A549 (cell line): ENCODE measurements around the gene MARCO. TPM values are rescaled to one million over a fixed set of nuclear protein-coding genes. Genes with fewer than 3 reads are reported as not detected.

Experiments
- ATAC-seq, 2 experiments: fragments of 200-7000 bp in 1 of 2; fragments of >200 bp in 1 of 2; cut with Nextera tagmentation in 1 of 2; cut with Tn5 transposase in 1 of 2; 3 replicates each; pipeline versions ENCODE4 v1.8.0 to v1.9.1; 2018 to 2020; ENCODE audit warnings: mild to moderate bottlenecking in 1 of 2, moderate library complexity in 1 of 2
- CTCF ChIA-PET: fragments of 300-600 bp; sonication (Branson Sonifier 250); formaldehyde crosslinking; extraction: SDS; loops from one replicate; lab custom pipeline; 2021; ENCODE audit warnings: antibody characterized with exemption, inconsistent platforms; lab: Yijun Ruan, JAX
- POLR2A ChIA-PET: fragments of 350-600 bp; formaldehyde crosslinking; extraction: SDS; loops from one replicate; lab custom pipeline; 2021; ENCODE audit warnings: antibody characterized with exemption, inconsistent platforms; lab: Yijun Ruan, JAX
- DNase-seq, 2 experiments: peaks; one replicate each; pipeline versions ENCODE4 v3.0.0 to v3.0.0-alpha.2; 2011 to 2016; ENCODE audit warnings: low read depth in 1 of 2, low spot score in 1 of 2
- FAIRE-seq: peaks from 2 replicates; lab custom pipeline; 2011; peaks lifted over from hg19 to GRCh38; lab: Jason Lieb, UNC
- H3K27ac ChIP-seq, 2 experiments: fragments of >200 bp; sonication (Bioruptor Twin); formaldehyde crosslinking; 3 replicates each; pipeline ENCODE4 v1.5.1; 2016 to 2017
- H3K4me1 ChIP-seq: fragments of >200 bp; sonication (Bioruptor Twin); formaldehyde crosslinking; 3 replicates; pipeline ENCODE4 v1.6.1; 2016
- H3K4me2 ChIP-seq: fragments of >200 bp; sonication (Bioruptor Twin); formaldehyde crosslinking; 3 replicates; pipeline ENCODE4 v1.6.1; 2016
- H3K4me3 ChIP-seq: fragments of >200 bp; sonication (Bioruptor Twin); formaldehyde crosslinking; 3 replicates; pipeline ENCODE4 v1.5.1; 2016
- H3K9me3 ChIP-seq: fragments of >200 bp; sonication (Bioruptor Twin); formaldehyde crosslinking; 3 replicates; pipeline ENCODE4 v1.6.1; 2016
- BHLHE40 ChIP-seq: IDR thresholded peaks from 2 replicates; pipeline ENCODE4 v1.6.1; 2012; ENCODE audit warnings: low read depth, low read length, inconsistent platforms
- CBX2 ChIP-seq: fragments of 200-600 bp; sonication (generic); IDR thresholded peaks from 2 replicates; pipeline ENCODE4 v1.6.1; 2016; ENCODE audit warnings: low read depth, mild to moderate bottlenecking, borderline replicate concordance
- CEBPB ChIP-seq, 2 experiments: fragments of >200 bp in 1 of 2; sonication (Bioruptor Twin) in 1 of 2; formaldehyde crosslinking in 1 of 2; IDR thresholded peaks; 2 replicates each; pipeline ENCODE4 v1.6.1; 2012 to 2016
- CHD2 ChIP-seq: fragments of 150-350 bp; IDR thresholded peaks from 2 replicates; pipeline ENCODE4 v1.6.1; 2014; ENCODE audit warnings: low read length; ENCODE audit not compliant: partially characterized antibody
- EHMT2 ChIP-seq: fragments of 200-600 bp; sonication (generic); IDR thresholded peaks from 2 replicates; pipeline ENCODE4 v1.6.1; 2016; ENCODE audit warnings: antibody characterized with exemption, low read depth, mild to moderate bottlenecking, moderate library complexity
- FOSB ChIP-seq: fragments of 250-450 bp; sonication (Bioruptor Pico); IDR thresholded peaks from 2 replicates; pipeline ENCODE4 v1.5.0; 2020; ENCODE audit warnings: mild to moderate bottlenecking, moderate library complexity
- FOSL2 ChIP-seq, 2 experiments: fragments of 450-650 bp in 1 of 2; fragments of >200 bp in 1 of 2; sonication (Bioruptor Twin) in 1 of 2; formaldehyde crosslinking; IDR thresholded peaks; 2 replicates each; pipeline versions ENCODE4 v1.5.0 to v1.6.1; 2016 to 2020; ENCODE audit warnings: mild to moderate bottlenecking in 1 of 2, moderate library complexity in 1 of 2
- GATA3 ChIP-seq: IDR thresholded peaks from 2 replicates; pipeline ENCODE4 v1.6.1; 2012; ENCODE audit warnings: borderline replicate concordance
- HEYL ChIP-seq: fragments of 250-450 bp; sonication (Bioruptor Pico); IDR thresholded peaks from 2 replicates; pipeline ENCODE4 v1.8.0; 2021; ENCODE audit warnings: mild to moderate bottlenecking, moderate library complexity
- JUN ChIP-seq, 2 experiments: fragments of >200 bp; sonication (Bioruptor Twin); formaldehyde crosslinking; IDR thresholded peaks; 2 replicates in 1 of 2; 3 replicates in 1 of 2; pipeline ENCODE4 v1.6.1; 2016 to 2017
- JUNB ChIP-seq: fragments of >200 bp; sonication (Bioruptor Twin); formaldehyde crosslinking; IDR thresholded peaks from 2 replicates; pipeline ENCODE4 v1.6.1; 2016
- KDM1A ChIP-seq: fragments of 200-600 bp; sonication (generic); IDR thresholded peaks from 2 replicates; pipeline ENCODE4 v1.6.1; 2016; ENCODE audit warnings: low read depth, mild to moderate bottlenecking
- MAFK ChIP-seq: fragments of 450-650 bp; IDR thresholded peaks from 2 replicates; pipeline ENCODE4 v1.6.1; 2014; ENCODE audit not compliant: partially characterized antibody
- MYC ChIP-seq: IDR thresholded peaks from 2 replicates; pipeline ENCODE4 v1.6.1; 2012; ENCODE audit warnings: mild to moderate bottlenecking, inconsistent platforms, low read length, improper control_type of control experiment, borderline replicate concordance
- NFE2L2 ChIP-seq: fragments of 150-350 bp; conservative IDR thresholded peaks from 2 replicates; pipeline ENCODE4 v1.6.1; 2014; ENCODE audit warnings: low read length
- NPAS2 ChIP-seq: fragments of 250-450 bp; sonication (Bioruptor Pico); IDR thresholded peaks from 2 replicates; pipeline ENCODE4 v1.8.0; 2022; ENCODE audit warnings: mild to moderate bottlenecking, moderate library complexity, borderline replicate concordance
- PHF8 ChIP-seq: fragments of 200-600 bp; sonication (generic); IDR thresholded peaks from 2 replicates; pipeline ENCODE4 v1.6.1; 2016; ENCODE audit warnings: low read depth, mild to moderate bottlenecking, antibody characterized with exemption, moderate library complexity, borderline replicate concordance
- POLR2AphosphoS2 ChIP-seq: conservative IDR thresholded peaks from 2 replicates; pipeline ENCODE4 v1.6.1; 2012; ENCODE audit warnings: low read length, improper control_type of control experiment, inconsistent platforms
- RARB ChIP-seq: fragments of 250-450 bp; sonication (Bioruptor Pico); IDR thresholded peaks from 2 replicates; pipeline ENCODE4 v1.8.0; 2021; ENCODE audit warnings: mild to moderate bottlenecking, moderate library complexity
- RFX5 ChIP-seq: fragments of 450-650 bp; IDR thresholded peaks from 2 replicates; pipeline ENCODE4 v1.7.1; 2014; ENCODE audit warnings: antibody characterized with exemption, mild to moderate bottlenecking, moderate library complexity
- RNF2 ChIP-seq: fragments of 200-600 bp; sonication (generic); IDR thresholded peaks from 2 replicates; pipeline ENCODE4 v1.6.1; 2016; ENCODE audit warnings: low read depth, mild to moderate bottlenecking, antibody characterized with exemption, moderate library complexity, borderline replicate concordance
- SMC3 ChIP-seq: fragments of >200 bp; sonication (Bioruptor Twin); formaldehyde crosslinking; IDR thresholded peaks from 3 replicates; pipeline ENCODE4 v1.6.1; 2018; ENCODE audit warnings: inconsistent platforms
- TFCP2L1 ChIP-seq: fragments of 250-450 bp; sonication (Bioruptor Pico); IDR thresholded peaks from 2 replicates; pipeline ENCODE4 v1.5.0; 2021; ENCODE audit warnings: mild to moderate bottlenecking
- ZFP36 ChIP-seq: fragments of 450-650 bp; IDR thresholded peaks from 2 replicates; pipeline ENCODE4 v1.6.1; 2014; ENCODE audit warnings: borderline replicate concordance; ENCODE audit not compliant: partially characterized antibody
- ZSCAN20 ChIP-seq: fragments of 250-450 bp; sonication (Bioruptor Pico); IDR thresholded peaks from 2 replicates; pipeline ENCODE4 v1.8.0; 2022; ENCODE audit warnings: mild to moderate bottlenecking, moderate library complexity
- WGBS: methylation state at CpG from one replicate; pipeline ENCODE4 v1.1.6; 2017; ENCODE audit errors: missing lambda C conversion rate; 5-methylcytosine and 5-hydroxymethylcytosine counted together
- polyA plus RNA-seq, 4 experiments: library from polyadenylated mRNA; depleted of rRNA in 3 of 4; stranded (reverse); fragments of >200 nt; fragmentation: RNase III in 1 of 4; extraction: RNeasy Plus Mini Kit Qiagen cat#74134 plus additional on column Dnase treatment in 1 of 4; gene quantifications; 2 replicates in 3 of 4; 3 replicates in 1 of 4; pipeline ENCODE4 v1.2.3, GENCODE V29; 2011 to 2017
- TF ChIP-seq, protein P1 (sequence below): fragments of 150-350 bp; IDR thresholded peaks from 2 replicates; pipeline ENCODE4 v1.6.1; 2014; ENCODE audit warnings: low read depth, mild to moderate bottlenecking, low read length
- TF ChIP-seq, protein P2 (sequence below): fragments of >200 bp; sonication (Bioruptor Twin); formaldehyde crosslinking; IDR thresholded peaks from 2 replicates; pipeline ENCODE4 v1.6.1; 2016
- TF ChIP-seq, protein P3 (sequence below): fragments of 450-650 bp; IDR thresholded peaks from 2 replicates; pipeline ENCODE4 v1.6.1; 2014; ENCODE audit warnings: antibody characterized with exemption
- TF ChIP-seq, protein P4 (sequence below): fragments of >200 bp; sonication (Bioruptor Twin); formaldehyde crosslinking; IDR thresholded peaks from 3 replicates; pipeline ENCODE4 v1.6.1; 2016
- TF ChIP-seq, protein P5 (sequence below): fragments of 250-450 bp; sonication (Bioruptor Pico); IDR thresholded peaks from 2 replicates; pipeline ENCODE4 v1.5.0; 2021; ENCODE audit warnings: mild to moderate bottlenecking, moderate library complexity, borderline replicate concordance

MARCO gene
- polyA plus RNA-seq, 2 of the 4 experiments (the other 2 are of a cell fraction): 0.05 TPM; not detected in 1

DNA sequence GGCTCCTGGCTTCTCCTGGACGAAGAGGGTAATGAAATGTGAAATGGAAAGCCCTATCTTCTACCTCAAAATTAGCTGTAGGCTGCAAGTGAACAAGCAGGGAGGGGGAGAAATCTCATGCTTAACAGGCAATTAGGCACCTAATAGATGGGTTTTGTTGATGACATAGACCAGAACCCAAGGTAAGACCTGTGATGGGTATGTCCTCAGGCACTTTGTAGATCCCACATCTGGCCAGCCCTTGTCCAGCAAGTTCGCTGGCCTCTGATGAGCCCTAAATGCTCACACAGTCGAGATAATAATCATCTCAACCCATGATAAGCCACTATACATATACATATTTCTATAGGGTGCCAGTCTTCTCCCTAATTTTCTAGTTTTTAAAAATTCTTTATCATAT is 82.6 kb downstream of the MARCO start:
- ChIA-PET POLR2A (no interaction called here), CTCF (interaction anchor here (1.1 to 2.9 kb wide), 2 partner anchors 80 to 266 kb away, joined by 3 to 11 read pairs; no protein-coding TSS in a partner anchor)
- WGBS: 2% methylated on average over 3 of the region's 3 CpGs
- FAIRE-seq (no peak), ATAC-seq (no peak), DNase-seq (no peak)
- TF ChIP-seq, protein P1, sequence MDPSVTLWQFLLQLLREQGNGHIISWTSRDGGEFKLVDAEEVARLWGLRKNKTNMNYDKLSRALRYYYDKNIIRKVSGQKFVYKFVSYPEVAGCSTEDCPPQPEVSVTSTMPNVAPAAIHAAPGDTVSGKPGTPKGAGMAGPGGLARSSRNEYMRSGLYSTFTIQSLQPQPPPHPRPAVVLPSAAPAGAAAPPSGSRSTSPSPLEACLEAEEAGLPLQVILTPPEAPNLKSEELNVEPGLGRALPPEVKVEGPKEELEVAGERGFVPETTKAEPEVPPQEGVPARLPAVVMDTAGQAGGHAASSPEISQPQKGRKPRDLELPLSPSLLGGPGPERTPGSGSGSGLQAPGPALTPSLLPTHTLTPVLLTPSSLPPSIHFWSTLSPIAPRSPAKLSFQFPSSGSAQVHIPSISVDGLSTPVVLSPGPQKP: no peak
- no peak for TF ChIP-seq HEYL (CRISPR knock-in tag)
- no peak for TF ChIP-seq ZSCAN20
- TF ChIP-seq CEBPB (IDR thresholded peaks at IDR 0.05): no peak
- TF ChIP-seq POLR2AphosphoS2: no peak
- TF ChIP-seq, protein P2, sequence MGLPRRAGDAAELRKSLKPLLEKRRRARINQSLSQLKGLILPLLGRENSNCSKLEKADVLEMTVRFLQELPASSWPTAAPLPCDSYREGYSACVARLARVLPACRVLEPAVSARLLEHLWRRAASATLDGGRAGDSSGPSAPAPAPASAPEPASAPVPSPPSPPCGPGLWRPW: no peak
- no peak for TF ChIP-seq CBX2
- TF ChIP-seq, protein P3, sequence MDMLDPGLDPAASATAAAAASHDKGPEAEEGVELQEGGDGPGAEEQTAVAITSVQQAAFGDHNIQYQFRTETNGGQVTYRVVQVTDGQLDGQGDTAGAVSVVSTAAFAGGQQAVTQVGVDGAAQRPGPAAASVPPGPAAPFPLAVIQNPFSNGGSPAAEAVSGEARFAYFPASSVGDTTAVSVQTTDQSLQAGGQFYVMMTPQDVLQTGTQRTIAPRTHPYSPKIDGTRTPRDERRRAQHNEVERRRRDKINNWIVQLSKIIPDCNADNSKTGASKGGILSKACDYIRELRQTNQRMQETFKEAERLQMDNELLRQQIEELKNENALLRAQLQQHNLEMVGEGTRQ: no peak
- TF ChIP-seq GATA3: no peak
- TF ChIP-seq, protein P4, sequence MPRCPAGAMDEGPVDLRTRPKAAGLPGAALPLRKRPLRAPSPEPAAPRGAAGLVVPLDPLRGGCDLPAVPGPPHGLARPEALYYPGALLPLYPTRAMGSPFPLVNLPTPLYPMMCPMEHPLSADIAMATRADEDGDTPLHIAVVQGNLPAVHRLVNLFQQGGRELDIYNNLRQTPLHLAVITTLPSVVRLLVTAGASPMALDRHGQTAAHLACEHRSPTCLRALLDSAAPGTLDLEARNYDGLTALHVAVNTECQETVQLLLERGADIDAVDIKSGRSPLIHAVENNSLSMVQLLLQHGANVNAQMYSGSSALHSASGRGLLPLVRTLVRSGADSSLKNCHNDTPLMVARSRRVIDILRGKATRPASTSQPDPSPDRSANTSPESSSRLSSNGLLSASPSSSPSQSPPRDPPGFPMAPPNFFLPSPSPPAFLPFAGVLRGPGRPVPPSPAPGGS: no peak
- no peak for TF ChIP-seq NFE2L2
- no peak for TF ChIP-seq NPAS2 (CRISPR knock-in tag)
- no peak for TF ChIP-seq JUNB
- TF ChIP-seq ZFP36: no peak
- no peak for TF ChIP-seq MYC
- no peak for TF ChIP-seq SMC3
- no peak for TF ChIP-seq KDM1A
- no peak for TF ChIP-seq JUN (IDR thresholded peaks at IDR 0.05)
- TF ChIP-seq RARB (CRISPR knock-in tag): no peak
- no peaks in the 10 kb centered on the region for H3K4me1 ChIP-seq
- H3K4me3 ChIP-seq: no peak overlapping the region
- peaks cover 5% of the 10 kb centered on the region; the same call in 1 of the 3 replicates for H3K9me3 ChIP-seq
- H3K4me2 ChIP-seq: no peak overlapping the region
- H3K27ac ChIP-seq: no peak overlapping the region

DNA sequence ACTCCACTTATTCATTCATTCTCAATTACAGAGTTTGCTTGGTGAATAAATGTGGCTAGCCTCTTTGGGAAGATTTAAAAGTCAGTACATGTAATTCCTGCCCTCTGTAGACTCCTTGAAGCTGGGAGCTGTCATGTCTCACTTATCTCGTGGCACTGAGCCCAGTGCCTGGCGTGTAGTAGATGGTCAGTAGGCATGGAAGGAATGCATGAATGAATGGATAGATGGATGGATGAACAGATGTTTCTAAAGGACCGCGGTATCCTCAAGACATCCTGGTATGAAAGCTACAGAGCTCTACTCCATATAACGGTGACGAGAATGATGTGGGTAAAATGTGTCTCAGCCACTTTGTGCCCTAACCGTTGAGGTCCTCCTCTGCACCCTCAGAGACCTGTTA is 83.0 kb downstream of the MARCO start:
- Histone ChIP-seq H3K27ac (no peak overlapping the region), H3K4me2 (no peak overlapping the region), H3K4me3 (no peak overlapping the region), H3K9me3 (peaks cover 5% of the 10 kb centered on the region; the same call in 1 of the 3 replicates), H3K4me1 (no peaks in the 10 kb centered on the region)
- no peak for FAIRE-seq
- TF ChIP-seq EHMT2 (no peak), PHF8 (no peak), TFCP2L1 (no peak), BHLHE40 (no peak), FOSL2 (IDR thresholded peaks at IDR 0.05) (no peak), FOSL2 (CRISPR knock-in tag; IDR thresholded peaks at IDR 0.05) (no peak), JUN (IDR thresholded peaks at IDR 0.05) (no peak), MAFK (no peak), RNF2 (no peak), FOSB (CRISPR knock-in tag) (no peak), CHD2 (no peak), RFX5 (no peak)
- TF ChIP-seq, protein P2: no peak
- TF ChIP-seq, protein P5, sequence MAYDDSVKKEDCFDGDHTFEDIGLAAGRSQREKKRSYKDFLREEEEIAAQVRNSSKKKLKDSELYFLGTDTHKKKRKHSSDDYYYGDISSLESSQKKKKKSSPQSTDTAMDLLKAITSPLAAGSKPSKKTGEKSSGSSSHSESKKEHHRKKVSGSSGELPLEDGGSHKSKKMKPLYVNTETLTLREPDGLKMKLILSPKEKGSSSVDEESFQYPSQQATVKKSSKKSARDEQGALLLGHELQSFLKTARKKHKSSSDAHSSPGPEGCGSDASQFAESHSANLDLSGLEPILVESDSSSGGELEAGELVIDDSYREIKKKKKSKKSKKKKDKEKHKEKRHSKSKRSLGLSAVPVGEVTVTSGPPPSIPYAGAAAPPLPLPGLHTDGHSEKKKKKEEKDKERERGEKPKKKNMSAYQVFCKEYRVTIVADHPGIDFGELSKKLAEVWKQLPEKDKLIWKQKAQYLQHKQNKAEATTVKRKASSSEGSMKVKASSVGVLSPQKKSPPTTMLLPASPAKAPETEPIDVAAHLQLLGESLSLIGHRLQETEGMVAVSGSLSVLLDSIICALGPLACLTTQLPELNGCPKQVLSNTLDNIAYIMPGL: no peak
- ChIA-PET POLR2A (no interaction called here), CTCF (interaction anchor here (1.1 to 2.9 kb wide), 2 partner anchors 80 to 266 kb away, joined by 3 to 11 read pairs; no protein-coding TSS in a partner anchor)
- DNase-seq: no peak
- WGBS: 44% methylated on average over 7 of the region's 7 CpGs
- ATAC-seq: no peak
